SW 1271 (cell line): ENCODE data around the gene SCFD2.
A peak's percentile ranks its signal among the peaks of the same experiment; 100 is the strongest.
"Not testable (repeated sequence)": the region's sequence is repeated elsewhere in the genome, so short reads cannot be mapped to it uniquely, and the experiment has no call there.

Experiments used
- DNase-seq, 2 experiments: peaks; one replicate each; lab custom pipeline; 2025; lab: John Stamatoyannopoulos, UW

SCFD2 gene

GRCh38 chr4:53189011-53189410 lies 176.8 kb downstream of the SCFD2 start:
- DNase-seq, result peak in 1 of 2 experiments; percentile 5

DNA sequence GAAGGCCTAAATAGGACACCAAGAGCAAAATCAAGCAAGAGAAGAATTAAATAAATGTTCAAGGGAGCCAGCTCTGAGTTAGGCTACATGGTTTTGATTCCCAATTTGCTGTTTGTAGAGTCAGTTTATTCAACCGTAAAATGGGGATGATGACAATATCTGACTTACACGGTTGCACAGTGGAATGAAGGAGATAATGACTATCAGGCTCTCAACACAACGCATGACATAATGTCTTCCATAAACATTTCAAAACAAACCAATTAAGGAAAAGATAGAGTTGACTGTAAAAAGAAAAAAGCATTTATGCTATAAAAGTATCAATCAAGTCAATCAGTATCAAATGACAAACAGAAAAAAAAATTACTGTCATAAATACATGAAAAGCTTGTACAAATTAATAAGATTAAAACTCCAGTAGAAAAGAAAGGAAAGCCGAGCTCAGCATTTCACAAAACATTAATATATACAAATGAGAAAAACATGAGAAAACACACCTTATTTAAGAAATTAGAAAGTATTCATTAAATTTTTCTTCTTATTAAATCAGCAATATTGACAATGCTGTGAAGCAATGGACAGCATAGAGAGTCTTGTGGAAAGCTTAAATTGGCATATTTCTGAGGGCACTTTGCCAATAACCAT lies 179.0 kb downstream of the SCFD2 start:
- no peak for DNase-seq

- no peak for DNase-seq
Observed at GRCh38 chr4:53185869-53186585, 179.8 kb downstream of the SCFD2 start.

DNA sequence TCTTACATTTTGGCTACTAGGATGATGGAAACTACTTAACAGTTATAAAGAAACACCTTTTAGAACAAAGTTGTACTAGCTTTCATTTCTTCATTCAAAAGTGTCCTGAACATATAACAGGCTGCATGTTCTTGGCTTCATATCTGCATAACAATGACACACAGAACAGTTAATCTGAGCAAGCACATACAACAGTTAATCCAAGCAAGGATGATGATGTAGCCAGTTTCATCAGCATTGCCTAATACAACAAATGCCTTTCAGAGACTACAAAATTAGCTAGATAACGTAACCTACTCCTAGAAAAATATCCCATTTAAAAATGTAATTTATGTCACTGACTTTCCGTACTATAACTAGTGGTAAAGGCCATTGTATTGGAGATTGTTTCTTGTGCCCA lies 182.1 kb downstream of the SCFD2 start:
- DNase-seq, result no peak

DNA sequence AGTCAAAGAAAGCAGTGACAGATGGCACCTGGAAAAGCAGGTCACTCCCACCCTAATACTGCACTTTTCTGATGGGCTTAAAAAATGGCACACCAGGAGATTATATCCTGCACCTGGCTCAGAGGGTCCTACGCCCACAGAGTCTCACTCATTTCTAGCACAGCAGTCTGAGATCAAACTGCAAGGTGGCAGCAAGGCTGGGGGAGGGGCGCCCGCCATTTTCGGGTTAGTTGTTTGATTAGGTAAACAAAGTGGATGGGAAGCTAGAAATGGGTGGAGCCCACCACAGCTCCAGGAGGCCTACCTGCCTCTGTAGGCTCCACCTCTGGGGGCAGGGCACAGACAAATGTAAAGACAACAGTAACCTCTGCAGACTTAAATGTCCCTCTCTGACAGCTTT lies 188.1 kb downstream of the SCFD2 start:
- DNase-seq, result not testable (repeated sequence)

DNA sequence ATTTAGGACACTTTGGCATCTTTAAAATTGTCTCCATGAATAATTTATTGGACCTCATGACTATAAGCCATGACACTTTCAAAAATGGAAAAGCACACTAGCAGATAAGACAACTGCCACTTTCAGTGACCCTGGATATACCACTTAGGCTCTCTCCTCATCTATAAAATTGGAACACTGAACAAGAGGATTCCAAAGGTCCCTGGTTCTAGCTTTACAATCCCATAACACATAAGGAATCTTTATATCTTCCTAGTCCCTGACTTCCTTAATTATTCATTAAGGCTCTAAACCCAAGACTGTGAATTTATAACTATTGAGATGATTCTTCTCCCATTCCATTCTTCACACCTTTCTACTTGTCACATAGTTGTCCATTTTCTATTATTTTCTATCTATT lies 190.2 kb downstream of the SCFD2 start:
- DNase-seq, result no peak

DNA sequence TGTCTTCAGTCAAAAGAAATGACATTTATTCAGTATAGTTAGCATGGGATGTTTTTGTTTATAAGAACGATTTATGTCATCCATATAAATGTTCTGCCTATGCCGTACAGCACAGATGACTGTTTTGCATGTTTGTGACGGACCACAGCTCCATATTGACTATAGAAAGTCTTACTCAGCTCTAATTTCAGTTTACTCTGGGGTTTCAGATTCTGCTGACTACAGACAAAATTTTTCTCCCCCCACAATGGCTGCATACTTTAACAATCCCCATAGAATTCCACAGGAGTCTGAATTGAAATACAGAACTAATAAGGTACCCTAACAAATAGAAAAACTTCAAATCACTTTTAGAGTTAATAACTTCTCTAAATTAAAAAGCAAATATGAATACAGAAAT lies 191.0 kb downstream of the SCFD2 start:
- DNase-seq, result no peak

GRCh38 chr4:53173576-53173975 lies 192.3 kb downstream of the SCFD2 start:
- DNase-seq, result no peak

GRCh38 chr4:53171797-53172196 lies 194.1 kb downstream of the SCFD2 start:
- DNase-seq, result no peak

DNA sequence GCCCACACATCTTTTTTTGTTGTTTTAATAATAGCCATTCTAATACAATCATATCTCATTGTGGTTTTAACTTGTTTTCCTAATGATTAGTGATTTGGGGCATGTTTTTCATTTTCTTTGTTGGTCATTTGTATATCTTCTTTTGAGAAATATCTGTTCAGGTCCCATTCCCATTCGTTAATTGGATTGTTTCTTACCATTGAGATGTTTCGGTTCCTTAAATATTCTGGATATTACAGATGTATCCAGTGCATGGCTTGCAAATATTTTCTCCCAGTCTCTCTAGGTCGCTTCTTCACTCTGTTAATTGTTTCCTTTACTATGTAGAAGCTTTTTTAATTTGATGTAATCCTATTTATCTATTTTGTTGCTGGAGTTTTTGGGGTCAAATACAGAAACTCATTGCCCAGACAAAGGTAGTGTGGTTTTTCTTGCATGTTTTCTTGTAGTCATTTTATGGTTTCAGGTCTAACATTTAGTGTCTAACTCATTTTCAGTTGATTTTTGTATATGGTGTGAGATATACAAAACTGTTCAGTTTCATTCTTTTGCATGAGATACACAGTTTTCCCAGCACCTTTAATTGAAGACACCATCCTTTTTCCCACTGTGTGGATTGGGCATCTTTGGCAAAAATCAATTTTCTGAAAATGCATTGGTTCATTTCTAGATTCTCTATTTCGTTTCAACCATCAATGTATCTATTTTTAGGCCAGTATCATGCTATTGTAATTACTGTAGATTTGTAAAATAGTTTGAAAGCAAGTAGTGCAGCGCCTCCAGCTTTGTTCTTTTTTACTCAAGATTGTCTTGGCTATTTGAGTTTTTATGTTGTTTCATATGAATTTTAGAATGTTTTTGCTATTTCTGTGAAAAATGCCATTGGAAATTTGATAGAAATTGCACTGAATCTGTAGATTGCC lies 195.9 kb downstream of the SCFD2 start:
- DNase-seq, result no peak

GRCh38 chr4:53168228-53168627 lies 197.6 kb downstream of the SCFD2 start:
- no peak for DNase-seq

GRCh38 chr4:53162969-53163368 lies 202.9 kb downstream of the SCFD2 start:
- DNase-seq, result no peak

GRCh38 chr4:53161787-53162433 lies 204.0 kb downstream of the SCFD2 start:
- no peak for DNase-seq

GRCh38 chr4:53161051-53161786 lies 204.6 kb downstream of the SCFD2 start:
- no peak for DNase-seq

DNA sequence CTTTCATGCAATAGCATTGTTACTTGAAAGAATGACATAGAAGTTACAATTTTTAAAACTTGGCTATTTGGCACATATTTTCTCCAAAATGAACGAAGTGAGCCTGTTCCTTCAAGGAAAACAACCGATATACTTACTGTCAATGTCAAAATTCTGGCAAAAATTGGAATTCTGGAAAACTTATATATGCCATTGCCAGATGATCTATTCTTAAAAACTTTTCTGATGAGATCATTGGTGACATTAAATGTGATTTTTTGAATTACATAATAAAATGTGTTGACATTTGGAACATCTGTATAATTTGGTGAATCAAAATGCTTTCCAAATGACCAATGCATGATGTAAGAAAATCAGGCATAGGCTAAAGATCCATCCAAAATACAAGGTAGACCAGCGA lies 209.0 kb downstream of the SCFD2 start:
- DNase-seq, result no peak

GRCh38 chr4:53152467-53152866 lies 213.4 kb downstream of the SCFD2 start:
- DNase-seq, result no peak

DNA sequence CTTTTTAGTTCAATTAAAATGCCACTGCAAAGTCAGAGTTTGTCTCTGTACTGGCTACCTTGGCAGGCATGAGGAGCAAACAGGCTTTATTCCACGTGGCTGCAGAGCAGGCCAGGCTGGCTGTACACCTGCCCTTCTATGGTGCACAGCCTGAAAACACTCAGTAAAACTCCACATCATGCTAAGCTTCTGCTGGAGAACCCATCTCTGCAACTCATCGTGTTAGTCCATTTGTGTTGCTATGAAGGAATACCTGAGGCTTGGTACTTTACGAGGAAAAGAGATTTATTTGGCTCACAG lies 214.4 kb downstream of the SCFD2 start:
- DNase-seq, result no peak

GRCh38 chr4:53150631-53151488 lies 215.0 kb downstream of the SCFD2 start:
- DNase-seq, result no peak

DNA sequence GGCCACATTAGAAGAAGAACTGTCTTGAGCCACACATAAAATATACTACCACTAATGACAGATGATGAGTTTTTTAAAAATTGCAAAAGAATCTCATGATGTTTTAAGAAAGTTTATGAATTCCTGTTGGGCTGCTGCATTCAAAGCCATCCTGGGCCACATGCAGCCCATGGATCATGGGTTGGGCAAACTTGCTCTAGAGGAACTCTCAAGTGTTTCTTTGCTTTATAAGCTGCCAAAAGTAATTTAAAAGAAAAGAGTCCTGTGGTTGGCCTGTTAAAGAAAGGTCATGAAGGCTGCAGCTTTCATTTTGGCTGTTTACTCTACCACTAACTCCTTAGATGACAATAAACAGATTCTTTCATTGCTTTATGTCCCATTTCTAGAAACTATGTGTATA lies 218.2 kb downstream of the SCFD2 start:
- DNase-seq, result no peak

- no peak for DNase-seq
Observed at GRCh38 chr4:53147197-53147596, 218.7 kb downstream of the SCFD2 start.

DNA sequence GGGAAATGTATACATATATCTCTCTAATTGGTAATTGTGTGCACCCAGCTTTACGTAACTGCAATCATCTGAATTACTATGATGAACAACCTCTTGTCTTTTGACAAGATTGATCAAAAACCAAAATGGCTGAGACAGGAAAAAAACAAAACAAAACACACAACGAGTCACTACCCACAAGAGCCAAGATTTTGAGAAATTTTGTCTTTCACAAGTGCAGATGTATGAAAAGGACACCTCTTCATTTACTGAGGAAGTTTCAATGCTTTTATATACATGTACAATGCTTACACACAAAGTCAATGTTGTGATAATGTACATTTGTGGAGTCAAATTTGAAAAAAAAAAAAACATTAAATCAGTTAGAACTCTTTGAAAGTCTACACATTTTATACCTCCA lies 224.6 kb downstream of the SCFD2 start:
- DNase-seq, result no peak
